HG03196 (cell line): ENCODE measurements around the gene GAS2L3.
A peak's percentile ranks its signal among the peaks of the same experiment; 100 is the strongest.
"Not testable (repeated sequence)": the region's sequence is repeated elsewhere in the genome, so short reads cannot be mapped to it uniquely, and the experiment has no call there.

Experiments used
- ATAC-seq: cut with Tn5 transposase; IDR thresholded peaks from one replicate; pipeline ENCODE4 v1.9.1; 2021; ENCODE audit not compliant: unreplicated experiment

The GAS2L3 gene

GRCh38 chr12:100573292-100574186, at the start of gene GAS2L3:
Gene GAS2L3 (plus strand): TSS chr12:100573684. CDS start chr12:100594905, 21,221 bp downstream.
- peak; percentile 98 for ATAC-seq

GRCh38 chr12:100528034-100528433, 45.5 kb upstream of the GAS2L3 start:
- no peak for ATAC-seq

GRCh38 chr12:100528471-100529127, 44.9 kb upstream of the GAS2L3 start:
- ATAC-seq = no peak

- ATAC-seq = no peak
These were observed 43.6 kb upstream of the GAS2L3 start for GRCh38 chr12:100529756-100530350.

GRCh38 chr12:100533376-100533775, 40.1 kb upstream of the GAS2L3 start:
- no peak for ATAC-seq

GRCh38 chr12:100534625-100535227, 38.8 kb upstream of the GAS2L3 start:
- ATAC-seq = no peak

- no peak for ATAC-seq
These were observed 34.3 kb upstream of the GAS2L3 start for GRCh38 chr12:100539202-100539601.

GRCh38 chr12:100544165-100544564, 29.3 kb upstream of the GAS2L3 start:
- no peak for ATAC-seq

- no peak for ATAC-seq
These were observed 28.4 kb upstream of the GAS2L3 start for GRCh38 chr12:100545092-100545491.

- ATAC-seq = no peak
These were observed 19.5 kb upstream of the GAS2L3 start for GRCh38 chr12:100553936-100554335.

GRCh38 chr12:100554608-100555077, 18.8 kb upstream of the GAS2L3 start:
- no peak for ATAC-seq

- ATAC-seq = no peak
These were observed 17.8 kb upstream of the GAS2L3 start for GRCh38 chr12:100555722-100556121.

- ATAC-seq = no peak
These were observed 16.1 kb upstream of the GAS2L3 start for GRCh38 chr12:100557357-100557756.

- not testable (repeated sequence) for ATAC-seq
These were observed 14.2 kb upstream of the GAS2L3 start for GRCh38 chr12:100559261-100559660.

GRCh38 chr12:100564090-100564489, 9.4 kb upstream of the GAS2L3 start:
- ATAC-seq = no peak

- ATAC-seq = no peak
These were observed 8.5 kb upstream of the GAS2L3 start for GRCh38 chr12:100564905-100565467.

GRCh38 chr12:100565987-100566545, 7.4 kb upstream of the GAS2L3 start:
- no peak for ATAC-seq

- ATAC-seq = peak; percentile 95
These were observed 6.4 kb upstream of the GAS2L3 start for GRCh38 chr12:100566887-100567637.

- peak; percentile 26 for ATAC-seq
These were observed 5.5 kb upstream of the GAS2L3 start for GRCh38 chr12:100567945-100568344.

- no peak for ATAC-seq
These were observed 1.3 kb upstream of the GAS2L3 start for GRCh38 chr12:100572184-100572583.
